ENCODE data around the gene CCDC188. TPM values are rescaled to one million over a fixed set of nuclear protein-coding genes. Genes with fewer than 3 reads are reported as not detected.

CCDC188 gene
- total RNA-seq, 2 experiments from 2014 or later: not detected

DNA sequence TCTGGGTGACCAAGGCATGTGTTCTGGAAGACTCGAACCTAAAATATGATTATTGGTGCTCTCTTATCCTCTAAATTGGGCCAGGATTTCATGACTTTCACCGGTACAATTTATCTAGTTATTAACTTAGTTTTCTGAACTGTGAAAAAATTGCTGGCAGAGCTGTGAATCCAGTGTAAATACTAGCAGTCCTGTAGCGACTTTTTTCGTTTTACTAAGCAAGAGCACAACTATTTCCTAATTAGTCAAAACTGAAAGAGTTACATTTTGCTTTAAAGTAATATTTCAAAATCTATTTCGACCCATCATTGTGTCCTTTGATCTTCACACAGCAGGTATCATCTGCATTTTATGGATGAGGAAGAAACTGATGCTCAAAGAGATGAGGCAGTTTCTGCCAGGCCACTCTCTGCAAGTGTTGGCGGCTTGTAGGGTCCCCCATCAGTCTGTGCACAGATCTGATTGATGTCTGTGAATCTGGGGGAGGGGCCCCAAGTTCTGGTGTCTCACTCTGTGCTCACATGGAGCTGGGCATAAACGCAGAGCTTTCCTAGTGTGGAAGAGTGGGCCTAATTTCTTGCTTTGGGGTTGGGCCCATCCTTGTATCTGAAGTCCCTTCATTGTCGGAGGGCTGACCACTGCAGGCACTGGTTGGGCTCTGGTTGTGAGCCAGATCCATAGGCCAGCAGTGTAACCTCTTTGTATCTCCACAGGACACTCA, 32.4 kb downstream of the CCDC188 start:
- ChIA-PET POLR2A (no interaction called here), CTCF (ENCODE audit: unreplicated experiment) (no interaction called here)
- Histone ChIP-seq H3K4me2 (ENCODE audit: low read length) (peak overlapping the region; percentile 75), H3K9me3 (ENCODE audit: low read length) (no peaks in the 10 kb centered on the region), H2AFZ (ENCODE audit: low read length) (no peak overlapping the region), H3K36me3 (ENCODE audit: insufficient read depth, low read length) (peaks cover 83% of the 10 kb centered on the region), H3K4me1 (ENCODE audit: insufficient read depth, low read length, poor library complexity, severe bottlenecking) (peaks cover 25% of the 10 kb centered on the region), H4K20me1 (ENCODE audit: insufficient read depth, low read length) (peaks cover 14% of the 10 kb centered on the region; the same call in 1 of the 2 replicates), H3K9me2 (ENCODE audit: insufficient read depth, low read length) (no peaks in the 10 kb centered on the region), H3K79me2 (ENCODE audit: insufficient read depth, low read depth, low read length) (peaks cover 71% of the 10 kb centered on the region), H3K27ac (ENCODE audit: low read depth, low read length, poor library complexity, severe bottlenecking) (peak overlapping the region; percentile 74), H3K4me3 (ENCODE audit: low read depth, low read length, poor library complexity, severe bottlenecking) (peak overlapping the region; percentile 98)
- intact Hi-C loops (cut with micrococcal nuclease; ENCODE audit: unreplicated experiment): no loop called here
- DNase-seq (ENCODE audit: low spot score): no peak
- BruUV-seq (replicated peaks): TSS peak; percentile 82
- TF ChIP-seq, protein P1, sequence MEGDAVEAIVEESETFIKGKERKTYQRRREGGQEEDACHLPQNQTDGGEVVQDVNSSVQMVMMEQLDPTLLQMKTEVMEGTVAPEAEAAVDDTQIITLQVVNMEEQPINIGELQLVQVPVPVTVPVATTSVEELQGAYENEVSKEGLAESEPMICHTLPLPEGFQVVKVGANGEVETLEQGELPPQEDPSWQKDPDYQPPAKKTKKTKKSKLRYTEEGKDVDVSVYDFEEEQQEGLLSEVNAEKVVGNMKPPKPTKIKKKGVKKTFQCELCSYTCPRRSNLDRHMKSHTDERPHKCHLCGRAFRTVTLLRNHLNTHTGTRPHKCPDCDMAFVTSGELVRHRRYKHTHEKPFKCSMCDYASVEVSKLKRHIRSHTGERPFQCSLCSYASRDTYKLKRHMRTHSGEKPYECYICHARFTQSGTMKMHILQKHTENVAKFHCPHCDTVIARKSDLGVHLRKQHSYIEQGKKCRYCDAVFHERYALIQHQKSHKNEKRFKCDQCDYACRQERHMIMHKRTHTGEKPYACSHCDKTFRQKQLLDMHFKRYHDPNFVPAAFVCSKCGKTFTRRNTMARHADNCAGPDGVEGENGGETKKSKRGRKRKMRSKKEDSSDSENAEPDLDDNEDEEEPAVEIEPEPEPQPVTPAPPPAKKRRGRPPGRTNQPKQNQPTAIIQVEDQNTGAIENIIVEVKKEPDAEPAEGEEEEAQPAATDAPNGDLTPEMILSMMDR (conservative IDR thresholded peaks at IDR 0.05; ENCODE audit: low read length): no peak
- no peak for TF ChIP-seq EZH2phosphoT487 (IDR thresholded peaks at IDR 0.05; ENCODE audit: borderline replicate concordance, low read depth, low read length)

DNA sequence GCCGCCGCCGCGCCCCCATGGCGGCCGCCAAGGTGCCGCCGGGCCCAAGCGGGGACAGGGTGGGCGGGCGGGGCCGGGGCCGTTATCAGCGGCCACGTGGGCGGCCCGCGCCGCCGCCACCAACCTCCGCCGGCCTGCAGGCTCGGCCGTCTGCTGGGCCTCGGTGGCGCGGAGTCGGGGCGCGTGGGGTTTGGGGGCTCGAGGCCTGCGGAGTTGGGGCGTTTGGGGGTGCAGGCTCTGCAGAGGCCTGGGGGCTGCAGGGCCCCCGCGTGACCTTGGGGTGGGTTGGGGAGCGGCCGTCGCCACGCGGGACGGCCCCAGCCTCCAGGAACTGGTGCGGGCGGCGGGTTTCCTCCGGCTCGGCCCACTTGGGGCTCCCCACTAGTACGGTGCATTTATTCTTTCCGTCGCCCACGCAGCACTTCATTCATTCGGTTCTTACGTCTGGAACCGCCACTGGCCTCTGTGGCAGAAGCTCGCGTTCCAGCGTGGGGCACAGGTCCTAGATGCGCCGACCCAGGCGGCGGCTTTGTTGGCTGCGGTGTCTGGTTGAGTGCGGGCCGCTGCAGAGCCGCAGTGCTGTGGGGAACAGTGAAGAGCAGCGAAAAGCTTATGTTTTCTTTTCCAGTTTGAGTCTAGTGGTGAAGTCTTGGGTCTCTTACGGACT, 33.1 kb downstream of the CCDC188 start:
- TF ChIP-seq, protein P1 (conservative IDR thresholded peaks at IDR 0.05; ENCODE audit: low read length): no peak
- no peak for TF ChIP-seq EZH2phosphoT487 (IDR thresholded peaks at IDR 0.05; ENCODE audit: borderline replicate concordance, low read depth, low read length)
- Histone ChIP-seq H3K36me3 (ENCODE audit: insufficient read depth, low read length) (peaks cover 83% of the 10 kb centered on the region), H3K4me2 (ENCODE audit: low read length) (peak overlapping the region; percentile 75), H3K9me2 (ENCODE audit: insufficient read depth, low read length) (no peaks in the 10 kb centered on the region), H3K79me2 (ENCODE audit: insufficient read depth, low read depth, low read length) (peaks cover 70% of the 10 kb centered on the region), H4K20me1 (ENCODE audit: insufficient read depth, low read length) (peaks cover 14% of the 10 kb centered on the region; the same call in 1 of the 2 replicates), H3K4me1 (ENCODE audit: insufficient read depth, low read length, poor library complexity, severe bottlenecking) (peaks cover 25% of the 10 kb centered on the region), H2AFZ (ENCODE audit: low read length) (no peak overlapping the region), H3K4me3 (ENCODE audit: low read depth, low read length, poor library complexity, severe bottlenecking) (peak overlapping the region; percentile 98), H3K9me3 (ENCODE audit: low read length) (no peaks in the 10 kb centered on the region), H3K27ac (ENCODE audit: low read depth, low read length, poor library complexity, severe bottlenecking) (peak overlapping the region; percentile 74)
- ChIA-PET POLR2A (no interaction called here), CTCF (ENCODE audit: unreplicated experiment) (no interaction called here)
- DNase-seq (ENCODE audit: low spot score): peak; percentile 54
- BruUV-seq (replicated peaks): no TSS peak
- intact Hi-C loops (cut with micrococcal nuclease; ENCODE audit: unreplicated experiment): loop anchor here (1.0 kb wide), 2 partner anchors 37 to 88 kb away; partner anchors contain the start of gene DGCR8

All from OCI-LY7 (cell line).